ENCODE data around the gene DECR2. TPM values are rescaled to one million over a fixed set of nuclear protein-coding genes. Genes with fewer than 3 reads are reported as not detected.

The DECR2 gene
- total and polyA plus RNA-seq, 2 of the 13 experiments (the other 11 are each of a cell fraction or from before 2014, with no cell fraction given): 36.3 to 44.6 TPM

GRCh38 chr16:364595-365491, 36.8 kb upstream of the DECR2 start (continued):
- TF ChIP-seq, protein P1, sequence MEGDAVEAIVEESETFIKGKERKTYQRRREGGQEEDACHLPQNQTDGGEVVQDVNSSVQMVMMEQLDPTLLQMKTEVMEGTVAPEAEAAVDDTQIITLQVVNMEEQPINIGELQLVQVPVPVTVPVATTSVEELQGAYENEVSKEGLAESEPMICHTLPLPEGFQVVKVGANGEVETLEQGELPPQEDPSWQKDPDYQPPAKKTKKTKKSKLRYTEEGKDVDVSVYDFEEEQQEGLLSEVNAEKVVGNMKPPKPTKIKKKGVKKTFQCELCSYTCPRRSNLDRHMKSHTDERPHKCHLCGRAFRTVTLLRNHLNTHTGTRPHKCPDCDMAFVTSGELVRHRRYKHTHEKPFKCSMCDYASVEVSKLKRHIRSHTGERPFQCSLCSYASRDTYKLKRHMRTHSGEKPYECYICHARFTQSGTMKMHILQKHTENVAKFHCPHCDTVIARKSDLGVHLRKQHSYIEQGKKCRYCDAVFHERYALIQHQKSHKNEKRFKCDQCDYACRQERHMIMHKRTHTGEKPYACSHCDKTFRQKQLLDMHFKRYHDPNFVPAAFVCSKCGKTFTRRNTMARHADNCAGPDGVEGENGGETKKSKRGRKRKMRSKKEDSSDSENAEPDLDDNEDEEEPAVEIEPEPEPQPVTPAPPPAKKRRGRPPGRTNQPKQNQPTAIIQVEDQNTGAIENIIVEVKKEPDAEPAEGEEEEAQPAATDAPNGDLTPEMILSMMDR (CRISPR knock-in tag; IDR thresholded peaks at IDR 0.05): no peak
- TF ChIP-seq ATF7 (IDR thresholded peaks at IDR 0.05) (no peak), ATF7 (CRISPR knock-in tag; IDR thresholded peaks at IDR 0.05) (no peak), ZKSCAN1 (IDR thresholded peaks at IDR 0.05; ENCODE audit: low read length) (no peak), STAG1 (CRISPR knock-in tag; IDR thresholded peaks at IDR 0.05) (no peak), MLXIP (CRISPR knock-in tag; IDR thresholded peaks at IDR 0.05; ENCODE audit: borderline replicate concordance) (no peak), ZNF260 (CRISPR knock-in tag; IDR thresholded peaks at IDR 0.05; ENCODE audit: borderline replicate concordance, low read depth) (no peak), ZBED4 (CRISPR knock-in tag; IDR thresholded peaks at IDR 0.05; ENCODE audit: borderline replicate concordance) (no peak), HOXD1 (CRISPR knock-in tag; IDR thresholded peaks at IDR 0.05) (no peak), NFIB (CRISPR knock-in tag; IDR thresholded peaks at IDR 0.05; ENCODE audit: borderline replicate concordance) (no peak), GTF3A (CRISPR knock-in tag; conservative IDR thresholded peaks at IDR 0.05) (no peak), MTF1 (CRISPR knock-in tag; IDR thresholded peaks at IDR 0.05) (no peak), FOXO1 (CRISPR knock-in tag; IDR thresholded peaks at IDR 0.05) (no peak), SRY (CRISPR knock-in tag; IDR thresholded peaks at IDR 0.05) (0 out of 2 replicates have a peak, but pooled peaks have one; percentile 23), XBP1 (CRISPR knock-in tag; IDR thresholded peaks at IDR 0.05) (no peak), SETDB1 (CRISPR knock-in tag; IDR thresholded peaks at IDR 0.05; ENCODE audit: borderline replicate concordance) (no peak), ZNF451 (CRISPR knock-in tag; IDR thresholded peaks at IDR 0.05) (no peak), RAD21 (CRISPR knock-in tag; IDR thresholded peaks at IDR 0.05) (no peak), GPN1 (CRISPR knock-in tag; IDR thresholded peaks at IDR 0.05; ENCODE audit: borderline replicate concordance) (no peak)
- TF ChIP-seq, protein P2, sequence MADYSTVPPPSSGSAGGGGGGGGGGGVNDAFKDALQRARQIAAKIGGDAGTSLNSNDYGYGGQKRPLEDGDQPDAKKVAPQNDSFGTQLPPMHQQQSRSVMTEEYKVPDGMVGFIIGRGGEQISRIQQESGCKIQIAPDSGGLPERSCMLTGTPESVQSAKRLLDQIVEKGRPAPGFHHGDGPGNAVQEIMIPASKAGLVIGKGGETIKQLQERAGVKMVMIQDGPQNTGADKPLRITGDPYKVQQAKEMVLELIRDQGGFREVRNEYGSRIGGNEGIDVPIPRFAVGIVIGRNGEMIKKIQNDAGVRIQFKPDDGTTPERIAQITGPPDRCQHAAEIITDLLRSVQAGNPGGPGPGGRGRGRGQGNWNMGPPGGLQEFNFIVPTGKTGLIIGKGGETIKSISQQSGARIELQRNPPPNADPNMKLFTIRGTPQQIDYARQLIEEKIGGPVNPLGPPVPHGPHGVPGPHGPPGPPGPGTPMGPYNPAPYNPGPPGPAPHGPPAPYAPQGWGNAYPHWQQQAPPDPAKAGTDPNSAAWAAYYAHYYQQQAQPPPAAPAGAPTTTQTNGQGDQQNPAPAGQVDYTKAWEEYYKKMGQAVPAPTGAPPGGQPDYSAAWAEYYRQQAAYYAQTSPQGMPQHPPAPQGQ (CRISPR knock-in tag; IDR thresholded peaks at IDR 0.05; ENCODE audit: borderline replicate concordance): no peak

Data from HepG2 (cell line).